GM20000 (cell line): ENCODE data around the gene NHS.

Experiments used
- DNase-seq: peaks from one replicate; pipeline ENCODE4 v3.0.0; 2012; ENCODE audit warnings: low spot score
- CTCF ChIP-seq: IDR thresholded peaks from 2 replicates; pipeline ENCODE4 v1.5.1; 2012; ENCODE audit warnings: mild to moderate bottlenecking, control low read depth; ENCODE audit errors: extremely low read depth, missing control alignments

Gene NHS

GRCh38 chrX:17669458-17669857, 294.5 kb downstream of the NHS start:
- TF ChIP-seq CTCF: no peak
- DNase-seq: no peak

GRCh38 chrX:17669891-17670290, 294.9 kb downstream of the NHS start:
- no peak for TF ChIP-seq CTCF
- DNase-seq: no peak

GRCh38 chrX:17670874-17671273, 295.9 kb downstream of the NHS start:
- DNase-seq: no peak
- no peak for TF ChIP-seq CTCF

GRCh38 chrX:17674601-17675000, 299.6 kb downstream of the NHS start:
- TF ChIP-seq CTCF: no peak
- DNase-seq: no peak

- TF ChIP-seq CTCF: no peak
These were observed 304.3 kb downstream of the NHS start for GRCh38 chrX:17679261-17679660.

GRCh38 chrX:17679820-17680219, 304.8 kb downstream of the NHS start:
- no peak for DNase-seq
- no peak for TF ChIP-seq CTCF

More at GRCh38 chrX:17679261-17679660, 304.3 kb downstream of the NHS start:
- DNase-seq: no peak

- no peak for TF ChIP-seq CTCF
- DNase-seq: no peak
These were observed 305.9 kb downstream of the NHS start for GRCh38 chrX:17680732-17681413.
